Keratinocyte (primary cell): ENCODE data around the gene PBX4. TPM values are rescaled to one million over a fixed set of nuclear protein-coding genes. Genes with fewer than 3 reads are reported as not detected.

ENCODE experiments used
- DNase-seq: peaks from one replicate; pipeline ENCODE4 v3.0.0-alpha.2; 2011; ENCODE audit warnings: low read depth, missing footprints, low spot score
- FAIRE-seq: peaks from 2 replicates; lab custom pipeline; 2011; peaks lifted over from hg19 to GRCh38; lab: Jason Lieb, UNC
- H2AFZ ChIP-seq: 2 replicates; pipeline ENCODE4 v1.6.0; 2012; ENCODE audit warnings: low read length, control low read depth, inconsistent platforms; ENCODE audit not compliant: control insufficient read depth
- H3K27ac ChIP-seq: 2 replicates; pipeline ENCODE4 v1.5.1; 2011; ENCODE audit warnings: low read length; ENCODE audit not compliant: control insufficient read depth, insufficient read depth
- H3K27me3 ChIP-seq: 3 replicates; pipeline ENCODE4 v1.6.0; 2011; ENCODE audit warnings: low read length; ENCODE audit not compliant: control insufficient read depth, insufficient read depth; ENCODE audit errors: extremely low read depth
- H3K36me3 ChIP-seq, 2 experiments: 2 replicates in 1 of 2; 3 replicates in 1 of 2; pipeline ENCODE4 v1.5.1; 2011; ENCODE audit warnings: low read length in 2 of 2, mild to moderate bottlenecking in 1 of 2; ENCODE audit not compliant: control insufficient read depth in 2 of 2, insufficient read depth in 2 of 2; ENCODE audit errors: extremely low read depth in 1 of 2
- H3K4me1 ChIP-seq: 3 replicates; pipeline ENCODE4 v1.5.1; 2011; ENCODE audit warnings: low read length; ENCODE audit not compliant: control insufficient read depth, insufficient read depth; ENCODE audit errors: extremely low read depth
- H3K4me2 ChIP-seq: 3 replicates; pipeline ENCODE4 v1.6.0; 2011; ENCODE audit warnings: low read depth, low read length; ENCODE audit not compliant: control insufficient read depth, insufficient read depth; ENCODE audit errors: extremely low read depth
- H3K4me3 ChIP-seq, 3 experiments: fragments of 200-600 bp in 1 of 3; sonication (generic) in 1 of 3; 2 replicates in 2 of 3; 3 replicates in 1 of 3; pipeline ENCODE4 v1.5.1; 2011 to 2016; ENCODE audit warnings: low read length in 3 of 3, mild to moderate bottlenecking in 3 of 3, control low read depth in 2 of 3, inconsistent platforms in 1 of 3, low read depth in 1 of 3, mixed read lengths in 1 of 3, mixed run types in 1 of 3, moderate library complexity in 1 of 3; ENCODE audit not compliant: control insufficient read depth in 2 of 3, insufficient read depth in 2 of 3; ENCODE audit errors: extremely low read depth in 1 of 3
- H3K79me2 ChIP-seq: 2 replicates; pipeline ENCODE4 v1.6.0; 2012; ENCODE audit warnings: low read length; ENCODE audit not compliant: control insufficient read depth, insufficient read depth
- H3K9ac ChIP-seq: 3 replicates; pipeline ENCODE4 v1.6.0; 2011; ENCODE audit warnings: low read length; ENCODE audit not compliant: control insufficient read depth, insufficient read depth; ENCODE audit errors: extremely low read depth
- H3K9me1 ChIP-seq: 3 replicates; pipeline ENCODE4 v1.6.0; 2011; ENCODE audit warnings: low read length; ENCODE audit not compliant: control insufficient read depth, insufficient read depth; ENCODE audit errors: extremely low read depth
- H3K9me3 ChIP-seq: 2 replicates; pipeline ENCODE4 v1.5.1; 2012; ENCODE audit warnings: low read depth, low read length; ENCODE audit not compliant: control insufficient read depth
- H4K20me1 ChIP-seq: 3 replicates; pipeline ENCODE4 v1.6.0; 2011; ENCODE audit warnings: low read length; ENCODE audit not compliant: control insufficient read depth, insufficient read depth; ENCODE audit errors: extremely low read depth
- CTCF ChIP-seq, 3 experiments: IDR thresholded peaks in 1 of 3; conservative IDR thresholded peaks in 1 of 3; optimal IDR thresholded peaks in 1 of 3; 2 replicates in 2 of 3; 3 replicates in 1 of 3; pipeline versions ENCODE3 to v1.5.1; 2011; ENCODE audit warnings: low read length in 3 of 3, mild to moderate bottlenecking in 3 of 3, moderate library complexity in 2 of 3, control low read depth in 1 of 3, inconsistent platforms in 1 of 3; ENCODE audit not compliant: insufficient read depth in 2 of 3; ENCODE audit errors: extremely low read depth in 1 of 3
- EZH2 ChIP-seq: IDR thresholded peaks from one replicate; pipeline ENCODE4 v1.6.1; 2012; ENCODE audit warnings: inconsistent platforms, mild to moderate bottlenecking, low read length, moderate library complexity
- dilution Hi-C: fragments of 300-500 bp; cut with MboI; formaldehyde crosslinking; loops from one replicate; pipeline ENCODE4 v1.7.0; 2020; ENCODE audit warnings: low sequenced_read_pairs; ENCODE audit not compliant: extremely low pct_ligation_motif_present
- polyA plus RNA-seq, 5 experiments: library from polyadenylated mRNA; depleted of rRNA in 3 of 5; stranded (reverse) in 3 of 5; stranded (forward) in 1 of 5; unstranded in 1 of 5; fragments of >200 nt; gene quantifications; 1 replicate in 1 of 5; 2 replicates in 3 of 5; 3 replicates in 1 of 5; pipeline versions ENCODE4 v1.2.1 to v1.2.3, GENCODE V29; 2011 to 2012; ENCODE audit warnings: missing spikeins in 2 of 5, low read depth in 1 of 5, low replicate concordance in 1 of 5

PBX4 gene
- polyA plus RNA-seq, 1 donor (not counting 4 experiments of a cell fraction or from before 2014, with no cell fraction given), result 1.7 TPM

GRCh38 chr19:19525611-19526380 is 92.7 kb downstream of the PBX4 start:
- no peak for TF ChIP-seq EZH2
- no peak for TF ChIP-seq CTCF (optimal IDR thresholded peaks at IDR 0.05 in 1 of 3, IDR thresholded peaks at IDR 0.05 in 1 of 3, conservative IDR thresholded peaks at IDR 0.05 in 1 of 3; ENCODE audit: extremely low read depth in 1 of 3, insufficient read depth in 2 of 3, low read length in 3 of 3)
- no peak for DNase-seq
- Histone ChIP-seq H3K27me3 (no peaks in the 10 kb centered on the region), H4K20me1 (no peaks in the 10 kb centered on the region), H3K9ac (no peak overlapping the region), H3K9me1 (no peaks in the 10 kb centered on the region), H3K27ac (no peak overlapping the region), H3K79me2 (peaks cover 11% of the 10 kb centered on the region), H3K4me3 (no peak overlapping the region), H3K4me2 (no peak overlapping the region), H2AFZ (no peak overlapping the region), H3K36me3 (peaks cover 0 to 19% of the 10 kb centered on the region in 2 experiments), H3K4me1 (no peaks in the 10 kb centered on the region), H3K9me3 (no peaks in the 10 kb centered on the region)
- no peak for FAIRE-seq
- dilution Hi-C loops, result no loop called here

GRCh38 chr19:19524053-19524452 is 94.4 kb downstream of the PBX4 start:
- Histone ChIP-seq H3K27me3 (no peaks in the 10 kb centered on the region), H3K79me2 (peaks cover 25% of the 10 kb centered on the region), H3K9me1 (no peaks in the 10 kb centered on the region), H2AFZ (no peak overlapping the region), H4K20me1 (no peaks in the 10 kb centered on the region), H3K9ac (no peak overlapping the region), H3K4me1 (no peaks in the 10 kb centered on the region), H3K27ac (no peak overlapping the region), H3K4me3 (no peak overlapping the region), H3K4me2 (no peak overlapping the region), H3K9me3 (no peaks in the 10 kb centered on the region), H3K36me3 (peaks cover 7 to 26% of the 10 kb centered on the region in 2 experiments)
- dilution Hi-C loops, result no loop called here
- DNase-seq (no peak), FAIRE-seq (no peak)
- TF ChIP-seq CTCF (optimal IDR thresholded peaks at IDR 0.05 in 1 of 3, IDR thresholded peaks at IDR 0.05 in 1 of 3, conservative IDR thresholded peaks at IDR 0.05 in 1 of 3; ENCODE audit: extremely low read depth in 1 of 3, insufficient read depth in 2 of 3, low read length in 3 of 3) (no peak), EZH2 (no peak)
